ENCODE measurements around the gene PDCD2L. TPM values are rescaled to one million over a fixed set of nuclear protein-coding genes. Genes with fewer than 3 reads are reported as not detected.

PDCD2L gene
- total and polyA plus RNA-seq, 10 of the 15 experiments (the other 5 are each of a cell fraction or from before 2014, with no cell fraction given): 7.2 to 41.3 (median 26.9) TPM

DNA sequence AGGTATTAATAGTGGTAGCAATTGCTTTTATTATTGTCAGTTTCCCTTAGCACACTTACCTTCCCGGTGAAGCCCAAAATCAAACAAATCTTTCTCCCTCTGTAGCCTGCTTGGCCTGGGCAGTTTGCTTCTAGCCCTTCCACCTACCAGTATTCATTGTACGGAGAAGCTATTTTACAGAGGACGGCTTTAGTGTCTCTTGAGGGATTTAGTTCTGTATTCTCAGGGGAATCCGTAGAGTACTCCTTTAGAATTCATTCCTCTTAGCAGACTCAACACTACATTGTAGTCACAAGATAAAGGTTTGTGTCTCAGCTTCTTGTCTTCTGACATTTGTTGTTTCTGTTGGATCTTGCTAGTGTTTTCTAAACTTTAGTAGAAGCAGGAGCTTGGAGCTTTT lies 53.2 kb downstream of the PDCD2L start:
- ChIA-PET SMC1A (ENCODE audit: uncharacterized antibody, unreplicated experiment) (no interaction called here), RAD21 (ENCODE audit: unreplicated experiment) (no interaction called here), CTCF (no interaction called here), POLR2A (interaction anchor here (0.6 kb wide), 1 partner anchor 225 kb away, joined by 4 read pairs; no protein-coding TSS in a partner anchor)
- no peak overlapping the region for H3K9ac ChIP-seq (ENCODE audit: control insufficient read depth, insufficient read depth, low read length)
- H3K4me1 ChIP-seq (ENCODE audit: control insufficient read depth, insufficient read depth, low read length): no peaks in the 10 kb centered on the region
- peaks cover 19 to 53% of the 10 kb centered on the region in 2 experiments for H3K36me3 ChIP-seq (ENCODE audit: control insufficient read depth in 2 of 2, insufficient read depth in 2 of 2, low read length in 1 of 2)
- DNase-seq (ENCODE audit: low read depth, low spot score) (no peak), ATAC-seq (no peak), FAIRE-seq (no peak)
- no peak for TF ChIP-seq FOXK2 (IDR thresholded peaks at IDR 0.05)
- TF ChIP-seq JUNB (IDR thresholded peaks at IDR 0.05): no peak
- no peak for TF ChIP-seq ZBTB40 (IDR thresholded peaks at IDR 0.05; ENCODE audit: borderline replicate concordance)
- TF ChIP-seq GABPA (IDR thresholded peaks at IDR 0.05; ENCODE audit: low read depth): no peak
- no peak for TF ChIP-seq NFYB (IDR thresholded peaks at IDR 0.05; ENCODE audit: insufficient read depth, low read depth, low read length)
- TF ChIP-seq ZNF622 (IDR thresholded peaks at IDR 0.05): no peak
- no peak for TF ChIP-seq NFIC (IDR thresholded peaks at IDR 0.05; ENCODE audit: low read depth, low read length)
- no peak for TF ChIP-seq RCOR1 (conservative IDR thresholded peaks at IDR 0.05; ENCODE audit: low read depth, low read length)
- no peak for TF ChIP-seq KLF5 (IDR thresholded peaks at IDR 0.05; ENCODE audit: partially characterized antibody)
- in situ Hi-C loops (cut with MboI): no loop called here
- no peaks in the 10 kb centered on the region for H3K9me3 ChIP-seq (replicated peaks; ENCODE audit: control insufficient read depth, insufficient read depth, low read length)
- 76% methylated on average over 4 of the region's 4 CpGs for WGBS (ENCODE audit: insufficient coverage, insufficient replicate concordance, low lambda C conversion rate, missing lambda C conversion rate)
- H3K27ac ChIP-seq (ENCODE audit: control insufficient read depth, insufficient read depth): no peak overlapping the region
- H3K4me3 ChIP-seq: no peak overlapping the region
- no TSS peak for BruUV-seq (replicated peaks)
- no peaks in the 10 kb centered on the region; the same call in none of the 2 replicates for H3K79me2 ChIP-seq (ENCODE audit: control insufficient read depth, insufficient read depth, low read length)
- H2AFZ ChIP-seq (ENCODE audit: control insufficient read depth, low read depth, low read length): no peak overlapping the region
- H4K20me1 ChIP-seq (ENCODE audit: control insufficient read depth, insufficient read depth): no peaks in the 10 kb centered on the region
- H3K4me2 ChIP-seq (ENCODE audit: control insufficient read depth, insufficient read depth): no peak overlapping the region
- H3K27me3 ChIP-seq (replicated peaks in 1 of 2; ENCODE audit: control insufficient read depth in 2 of 2, insufficient read depth in 2 of 2, low read length in 1 of 2): no peaks in the 10 kb centered on the region
- intact Hi-C loops (cut with micrococcal nuclease; ENCODE audit: unreplicated experiment): no loop called here
